Activated T-helper 17 cell treated with anti-CD3 and anti-CD28 coated beads, Interleukin-2, amount 50 U/mL, for 72 hours (primary cell): ENCODE measurements around the gene RPS6KA3. TPM values are rescaled to one million over a fixed set of nuclear protein-coding genes. Genes with fewer than 3 reads are reported as not detected.

Experiments
- ATAC-seq: fragments of 150-1000 bp; cut with Tn5 transposase; replicated peaks from 2 replicates; pipeline ENCODE4 v1.10.0; 2021; ENCODE audit warnings: mild to moderate bottlenecking, moderate library complexity
- H3K27ac Mint-ChIP-seq: one replicate; pipeline ENCODE4 v1.8.0; 2022; ENCODE audit warnings: mixed read lengths
- H3K27me3 Mint-ChIP-seq: one replicate; pipeline ENCODE4 v1.8.0; 2022; ENCODE audit warnings: mixed read lengths
- H3K36me3 Mint-ChIP-seq: one replicate; pipeline ENCODE4 v1.8.0; 2022; ENCODE audit warnings: low read depth, mild to moderate bottlenecking, mixed read lengths
- H3K4me1 Mint-ChIP-seq: one replicate; pipeline ENCODE4 v1.8.0; 2022; ENCODE audit warnings: mixed read lengths
- H3K4me3 Mint-ChIP-seq: one replicate; pipeline ENCODE4 v1.8.0; 2022; ENCODE audit warnings: mild to moderate bottlenecking, mixed read lengths
- H3K9me3 Mint-ChIP-seq: one replicate; pipeline ENCODE4 v1.8.0; 2022; ENCODE audit warnings: mixed read lengths
- total RNA-seq, 2 donors: library from RNA; stranded (reverse); gene quantifications; one replicate each; pipeline ENCODE4 v1.2.3, GENCODE V29; 2022

The RPS6KA3 gene
- total RNA-seq, 2 donors from 2014 or later = 53.4 to 64.9 TPM

GRCh38 chrX:20218836-20219505 is 47.7 kb downstream of the RPS6KA3 start:
- Mint-ChIP-seq H3K4me3 (no peak overlapping the region), H3K9me3 (no peaks in the 10 kb centered on the region), H3K27me3 (no peaks in the 10 kb centered on the region), H3K27ac (no peak overlapping the region), H3K4me1 (peaks cover 16% of the 10 kb centered on the region), H3K36me3 (peaks cover 50% of the 10 kb centered on the region)
- ATAC-seq = no peak

DNA sequence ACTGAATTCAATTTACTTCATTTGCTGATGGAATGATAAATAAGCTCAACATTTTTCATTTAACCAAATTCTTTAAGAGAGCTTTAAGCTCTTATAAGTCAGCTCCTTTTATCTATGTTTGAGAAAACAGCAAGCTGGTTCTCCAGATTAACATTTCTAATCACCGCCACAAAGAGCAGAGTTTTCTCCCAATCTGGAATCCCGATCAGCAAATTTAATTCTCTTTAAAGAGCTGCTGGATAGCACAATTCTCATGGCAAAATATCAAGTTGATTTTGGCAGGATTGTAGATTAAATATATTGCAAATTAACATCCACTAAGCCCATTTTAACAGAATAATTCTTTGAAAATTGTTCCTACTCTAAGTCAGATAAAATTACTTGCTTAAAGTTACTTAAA is 48.8 kb downstream of the RPS6KA3 start:
- H3K36me3 Mint-ChIP-seq = peaks cover 45% of the 10 kb centered on the region
- ATAC-seq = no peak
- no peak overlapping the region for H3K27ac Mint-ChIP-seq
- H3K9me3 Mint-ChIP-seq = no peaks in the 10 kb centered on the region
- H3K4me1 Mint-ChIP-seq = peaks cover 23% of the 10 kb centered on the region
- H3K27me3 Mint-ChIP-seq = no peaks in the 10 kb centered on the region
- H3K4me3 Mint-ChIP-seq = no peak overlapping the region

DNA sequence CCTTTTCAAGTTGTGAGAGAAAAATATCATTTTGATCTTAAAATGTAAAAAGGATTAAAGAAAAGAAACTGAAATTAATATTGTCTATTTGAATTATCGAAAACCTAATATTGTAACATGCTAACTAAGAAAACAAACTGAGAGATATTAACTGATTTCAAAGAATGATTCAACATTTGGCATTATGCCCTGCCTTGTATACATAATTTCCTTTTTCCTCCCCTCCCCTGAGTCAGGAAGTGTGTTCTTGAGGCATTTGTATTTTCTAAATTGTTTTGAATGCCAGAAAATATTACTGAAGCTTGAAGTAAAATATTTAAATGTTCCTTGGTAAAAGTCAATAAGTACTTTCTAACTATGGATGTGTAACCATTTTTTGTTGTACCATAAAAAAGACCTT is 49.4 kb downstream of the RPS6KA3 start:
- Mint-ChIP-seq H3K9me3 (no peaks in the 10 kb centered on the region), H3K36me3 (peaks cover 51% of the 10 kb centered on the region), H3K4me3 (no peak overlapping the region), H3K4me1 (peaks cover 28% of the 10 kb centered on the region), H3K27me3 (no peaks in the 10 kb centered on the region), H3K27ac (no peak overlapping the region)
- no peak for ATAC-seq

- no peaks in the 10 kb centered on the region for H3K9me3 Mint-ChIP-seq
- ATAC-seq = no peak
- peaks cover 53% of the 10 kb centered on the region for H3K36me3 Mint-ChIP-seq
- H3K27me3 Mint-ChIP-seq = no peaks in the 10 kb centered on the region
- no peak overlapping the region for H3K4me3 Mint-ChIP-seq
- H3K4me1 Mint-ChIP-seq = peaks cover 29% of the 10 kb centered on the region
- no peak overlapping the region for H3K27ac Mint-ChIP-seq
Measured at GRCh38 chrX:20215565-20215964, 51.1 kb downstream of the RPS6KA3 start.

DNA sequence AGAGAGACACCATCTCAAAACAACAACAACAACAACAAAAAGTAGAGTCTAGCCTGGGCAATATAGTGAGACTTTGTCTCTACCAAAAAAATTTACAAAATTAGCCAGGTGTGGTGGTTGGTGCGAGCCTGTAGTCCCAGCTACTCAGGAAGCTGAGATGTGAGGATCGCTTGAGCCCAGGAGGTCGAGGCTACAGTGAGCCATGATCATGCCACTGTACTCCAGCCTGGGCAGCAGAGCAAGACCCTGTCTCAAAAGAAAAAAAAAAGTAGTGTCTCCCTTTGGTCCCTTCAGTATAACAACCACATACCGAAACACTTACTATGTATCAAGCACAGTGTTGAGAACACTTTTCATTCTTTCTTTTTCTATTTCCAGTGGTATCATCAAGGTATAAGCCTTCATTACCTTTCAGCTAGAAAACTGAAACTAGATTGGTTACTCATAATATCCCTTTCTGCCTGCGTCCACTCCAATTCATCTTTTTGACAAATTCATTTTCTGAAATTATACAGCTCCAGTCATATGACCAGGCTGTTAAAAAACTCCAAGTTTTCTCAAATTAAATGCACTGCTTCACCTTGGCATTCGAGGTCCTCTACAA is 54.1 kb downstream of the RPS6KA3 start:
- peaks cover 36% of the 10 kb centered on the region for H3K4me1 Mint-ChIP-seq
- peak; percentile 97 for ATAC-seq

GRCh38 chrX:20211261-20211786 is 55.4 kb downstream of the RPS6KA3 start:
- Mint-ChIP-seq H3K4me1 (peaks cover 44% of the 10 kb centered on the region), H3K27ac (peak overlapping the region; percentile 84), H3K27me3 (no peaks in the 10 kb centered on the region), H3K9me3 (no peaks in the 10 kb centered on the region), H3K36me3 (peaks cover 80% of the 10 kb centered on the region), H3K4me3 (peak overlapping the region; percentile 29)
- ATAC-seq = no peak

More for the DNA sequence above, 54.1 kb downstream of the RPS6KA3 start:
- H3K27ac Mint-ChIP-seq = peak overlapping the region; percentile 84
- no peaks in the 10 kb centered on the region for H3K9me3 Mint-ChIP-seq
- H3K4me3 Mint-ChIP-seq = peak overlapping the region; percentile 42
- H3K27me3 Mint-ChIP-seq = no peaks in the 10 kb centered on the region
- H3K36me3 Mint-ChIP-seq = peaks cover 72% of the 10 kb centered on the region

DNA sequence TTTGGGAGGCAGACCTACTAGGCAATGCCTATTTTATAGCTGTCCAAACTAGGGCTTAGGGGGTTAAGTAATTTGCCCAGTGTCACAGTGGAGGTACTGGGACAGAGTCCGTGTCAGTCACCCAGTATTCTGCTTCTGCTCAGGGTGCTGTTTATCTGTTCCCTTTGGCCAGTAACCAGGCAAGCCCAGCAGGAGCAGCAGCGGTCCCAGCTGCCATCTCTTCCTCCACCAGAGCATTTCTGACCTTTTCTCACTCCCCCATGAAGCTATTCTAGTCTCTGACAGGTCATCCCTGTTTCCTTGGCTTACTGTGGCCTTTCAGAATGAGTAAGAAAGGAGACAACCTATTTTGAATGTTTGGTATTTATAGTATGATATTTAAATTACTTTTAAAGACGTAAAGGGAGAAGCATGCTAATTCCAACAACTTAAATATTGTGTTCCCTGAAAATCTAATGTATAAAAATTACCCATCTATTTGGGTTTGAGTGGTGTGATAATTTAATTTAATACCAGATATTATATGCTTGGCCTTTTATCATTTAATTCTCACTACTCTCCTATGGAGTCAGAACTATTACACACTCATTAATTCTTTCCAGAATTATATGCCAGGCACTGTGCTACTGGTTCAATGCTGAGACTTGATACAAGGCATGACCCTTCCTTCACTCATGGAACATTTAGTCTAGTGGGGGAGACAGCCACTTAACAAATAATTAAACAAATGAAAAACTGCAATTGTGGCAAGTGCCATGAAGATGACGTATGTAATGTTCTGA is 60.6 kb downstream of the RPS6KA3 start:
- Mint-ChIP-seq H3K4me3 (peak overlapping the region; percentile 54), H3K36me3 (peaks cover 97% of the 10 kb centered on the region), H3K9me3 (no peaks in the 10 kb centered on the region), H3K27ac (peak overlapping the region; percentile 37), H3K4me1 (peaks cover 25% of the 10 kb centered on the region), H3K27me3 (no peaks in the 10 kb centered on the region)
- peak; percentile 88 for ATAC-seq

GRCh38 chrX:20204351-20204750 is 62.4 kb downstream of the RPS6KA3 start:
- H3K27me3 Mint-ChIP-seq = no peaks in the 10 kb centered on the region
- no peaks in the 10 kb centered on the region for H3K9me3 Mint-ChIP-seq
- peaks cover 93% of the 10 kb centered on the region for H3K36me3 Mint-ChIP-seq
- peaks cover 19% of the 10 kb centered on the region for H3K4me1 Mint-ChIP-seq
- no peak for ATAC-seq
- H3K27ac Mint-ChIP-seq = no peak overlapping the region
- H3K4me3 Mint-ChIP-seq = no peak overlapping the region

DNA sequence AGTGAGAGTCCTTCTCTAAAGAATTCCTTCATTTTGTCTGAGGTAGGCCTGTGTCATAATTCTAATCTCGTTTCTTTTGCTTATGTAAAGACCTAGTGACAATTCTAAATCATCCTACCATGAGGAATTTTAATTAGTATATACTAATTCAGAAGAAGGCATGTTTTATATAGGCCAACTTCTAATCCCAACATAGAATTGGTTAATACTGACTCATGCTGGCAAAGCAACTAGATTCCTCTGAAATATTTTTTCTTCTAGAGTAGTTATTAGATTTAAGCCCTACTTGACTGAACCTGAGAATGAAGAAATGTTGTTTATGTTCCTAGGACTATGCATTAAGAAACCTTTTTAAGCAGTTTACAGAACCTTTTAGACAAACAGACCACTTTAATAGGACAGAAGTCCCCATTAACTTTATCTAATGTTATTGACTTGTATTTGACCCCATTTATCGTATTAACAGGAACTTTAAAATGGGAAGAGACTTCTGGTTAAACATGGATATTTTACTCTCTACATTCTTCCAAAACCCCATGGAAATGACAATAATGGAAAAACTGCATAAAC is 69.0 kb downstream of the RPS6KA3 start:
- Mint-ChIP-seq H3K4me3 (no peak overlapping the region), H3K36me3 (peaks cover 81% of the 10 kb centered on the region), H3K9me3 (no peaks in the 10 kb centered on the region), H3K4me1 (peaks cover 8% of the 10 kb centered on the region), H3K27me3 (no peaks in the 10 kb centered on the region), H3K27ac (peak overlapping the region; percentile 54)
- ATAC-seq = no peak

DNA sequence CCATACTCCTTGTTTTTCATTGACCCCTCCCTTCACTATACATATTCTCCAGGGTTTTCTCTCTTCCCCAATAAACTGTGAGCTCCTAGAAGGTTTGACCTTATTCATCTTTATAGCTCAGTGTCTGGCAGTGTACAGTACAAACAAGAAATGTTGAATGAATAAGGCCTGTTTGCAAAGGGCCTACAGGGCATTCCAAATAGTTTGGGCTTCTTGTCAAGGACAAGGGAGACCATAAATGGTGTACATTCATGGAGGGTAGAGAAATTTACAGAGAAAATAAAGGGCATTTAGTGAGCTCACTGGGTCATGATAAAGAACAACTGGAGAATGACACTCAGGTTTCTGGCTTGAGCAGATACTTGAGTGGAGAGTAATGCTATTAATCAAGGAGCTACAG is 77.5 kb downstream of the RPS6KA3 start:
- peaks cover 86% of the 10 kb centered on the region for H3K36me3 Mint-ChIP-seq
- H3K9me3 Mint-ChIP-seq = no peaks in the 10 kb centered on the region
- H3K27ac Mint-ChIP-seq = no peak overlapping the region
- peaks cover 5% of the 10 kb centered on the region for H3K4me1 Mint-ChIP-seq
- no peak for ATAC-seq
- H3K27me3 Mint-ChIP-seq = no peaks in the 10 kb centered on the region
- no peak overlapping the region for H3K4me3 Mint-ChIP-seq

- H3K4me1 Mint-ChIP-seq = peaks cover 4% of the 10 kb centered on the region
- peak overlapping the region; percentile 67 for H3K27ac Mint-ChIP-seq
Measured at GRCh38 chrX:20181598-20182329, 84.9 kb downstream of the RPS6KA3 start.

DNA sequence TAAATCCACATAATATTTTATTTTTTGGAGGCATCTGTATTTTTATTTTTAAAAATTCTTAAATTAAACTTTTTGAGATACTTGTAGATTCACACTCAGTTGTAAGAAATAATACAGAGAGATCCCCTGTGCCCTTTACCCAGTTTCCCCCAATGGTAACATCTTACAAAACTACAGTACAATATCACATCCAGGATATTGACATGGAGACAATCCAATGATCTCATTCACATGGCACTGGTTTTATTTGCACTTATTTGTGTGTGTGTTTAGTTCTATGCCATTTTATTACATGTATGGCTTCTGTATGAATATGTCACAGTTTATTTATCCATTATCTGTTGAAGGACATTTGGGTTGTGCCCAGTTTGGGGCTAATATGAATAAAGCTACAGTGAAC is 89.6 kb downstream of the RPS6KA3 start:
- Mint-ChIP-seq H3K36me3 (peaks cover 94% of the 10 kb centered on the region), H3K27me3 (no peaks in the 10 kb centered on the region), H3K27ac (no peak overlapping the region), H3K9me3 (no peaks in the 10 kb centered on the region), H3K4me3 (no peak overlapping the region), H3K4me1 (peaks cover 4% of the 10 kb centered on the region)
- ATAC-seq = no peak

More at GRCh38 chrX:20181598-20182329, 84.9 kb downstream of the RPS6KA3 start:
- peak overlapping the region; percentile 19 for H3K4me3 Mint-ChIP-seq
- no peaks in the 10 kb centered on the region for H3K9me3 Mint-ChIP-seq
- H3K27me3 Mint-ChIP-seq = no peaks in the 10 kb centered on the region
- H3K36me3 Mint-ChIP-seq = peaks cover 91% of the 10 kb centered on the region
- peak; percentile 92 for ATAC-seq

DNA sequence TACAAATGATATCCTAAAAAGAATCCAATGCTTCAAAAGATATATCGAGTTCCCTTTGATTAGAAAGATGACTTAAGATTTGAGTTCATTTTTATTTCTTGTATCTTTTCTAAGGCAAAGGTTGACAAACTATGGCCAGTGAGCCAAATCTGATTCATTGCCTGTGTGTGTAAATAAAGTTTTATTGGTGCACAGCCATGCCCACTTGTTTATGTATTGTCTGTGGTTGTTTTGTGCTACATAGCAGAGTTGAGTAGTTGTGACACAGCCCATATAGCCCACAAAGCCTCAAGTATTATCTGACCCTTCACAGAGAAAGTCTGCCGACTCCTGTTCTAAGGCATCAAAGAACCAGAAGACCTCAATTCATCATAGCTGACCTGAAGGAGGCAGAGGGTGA is 92.9 kb downstream of the RPS6KA3 start:
- Mint-ChIP-seq H3K4me3 (no peak overlapping the region), H3K27ac (no peak overlapping the region), H3K9me3 (no peaks in the 10 kb centered on the region), H3K36me3 (peaks cover 98% of the 10 kb centered on the region), H3K4me1 (peaks cover 1% of the 10 kb centered on the region), H3K27me3 (no peaks in the 10 kb centered on the region)
- no peak for ATAC-seq

GRCh38 chrX:20173313-20173712 is 93.4 kb downstream of the RPS6KA3 start:
- no peak overlapping the region for H3K4me3 Mint-ChIP-seq
- H3K4me1 Mint-ChIP-seq = no peaks in the 10 kb centered on the region
- ATAC-seq = no peak
- no peaks in the 10 kb centered on the region for H3K9me3 Mint-ChIP-seq
- H3K36me3 Mint-ChIP-seq = peaks cover 98% of the 10 kb centered on the region
- no peaks in the 10 kb centered on the region for H3K27me3 Mint-ChIP-seq
- no peak overlapping the region for H3K27ac Mint-ChIP-seq
